ENCODE data around the gene MAP3K5.

MAP3K5 gene

DNA sequence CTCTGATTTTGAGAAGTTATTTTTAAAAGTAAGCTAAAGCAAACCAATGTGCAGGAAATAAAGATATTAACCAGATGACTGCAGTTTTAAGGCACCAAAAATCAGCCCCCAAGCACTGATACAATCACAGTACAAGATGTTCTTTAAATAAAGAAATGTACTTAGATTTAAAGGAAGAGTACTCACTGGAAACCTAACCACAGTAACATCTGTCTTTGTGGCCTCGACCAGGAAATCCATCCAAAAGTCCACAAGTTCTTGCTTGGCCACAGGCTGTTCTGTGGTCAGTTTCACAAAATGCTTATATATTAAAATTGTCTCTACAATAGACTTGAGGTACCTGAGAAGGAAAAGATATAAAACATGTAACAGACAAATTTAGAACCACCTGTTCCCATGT, 136.2 kb downstream of the MAP3K5 start:
- in situ Hi-C loops (cut with HindIII; ENCODE audit: low sequenced_read_pairs), result loop anchor here (5.0 kb wide), 2 partner anchors 39 to 121 kb away; no protein-coding TSS in a partner anchor

- in situ Hi-C loops (cut with HindIII; ENCODE audit: low sequenced_read_pairs), result loop anchor here (5.0 kb wide), 2 partner anchors 38 to 122 kb away; no protein-coding TSS in a partner anchor
Observed at GRCh38 chr6:136655239-136656014, 136.8 kb downstream of the MAP3K5 start.

- in situ Hi-C loops (cut with HindIII; ENCODE audit: low sequenced_read_pairs), result no loop called here
Observed at GRCh38 chr6:136654086-136654485, 138.2 kb downstream of the MAP3K5 start.

DNA sequence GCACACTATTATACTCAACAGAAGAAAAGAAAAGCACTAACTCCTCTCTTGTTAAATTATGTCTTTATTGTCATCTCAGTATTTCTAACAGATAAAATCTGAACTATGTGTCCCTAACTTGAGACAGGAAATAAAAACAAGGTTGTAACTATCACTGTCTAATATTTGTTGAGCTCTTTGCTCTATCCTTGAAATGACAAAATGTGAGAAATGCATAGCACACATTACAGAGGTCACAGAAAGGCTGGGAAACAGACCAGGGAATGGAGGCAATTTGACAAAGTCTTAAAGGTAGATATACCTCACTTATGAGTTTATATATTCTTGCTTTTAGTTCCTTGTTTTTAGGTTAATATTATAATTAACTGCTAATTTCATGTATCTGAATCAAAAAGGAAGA, 139.6 kb downstream of the MAP3K5 start:
- in situ Hi-C loops (cut with HindIII; ENCODE audit: low sequenced_read_pairs), result no loop called here

DNA sequence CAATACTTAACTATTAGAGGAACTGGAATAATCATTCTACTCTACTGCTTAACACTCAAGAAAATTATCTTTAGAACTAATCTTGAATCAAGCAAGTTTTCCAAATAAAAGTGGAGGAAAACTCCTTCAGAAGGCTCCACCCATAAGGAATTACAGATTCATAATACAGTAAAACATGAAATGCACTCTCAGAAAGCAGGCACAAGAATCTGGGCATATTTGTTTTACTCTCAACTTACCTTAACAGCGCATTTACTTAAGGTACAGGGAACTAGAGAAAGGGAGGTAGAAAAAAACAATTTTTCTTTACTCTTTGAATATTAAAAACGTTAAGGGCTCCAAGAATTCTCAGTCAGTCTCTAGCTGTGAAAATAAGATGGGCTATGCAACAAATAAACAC, 140.3 kb downstream of the MAP3K5 start:
- in situ Hi-C loops (cut with HindIII; ENCODE audit: low sequenced_read_pairs), result no loop called here

DNA sequence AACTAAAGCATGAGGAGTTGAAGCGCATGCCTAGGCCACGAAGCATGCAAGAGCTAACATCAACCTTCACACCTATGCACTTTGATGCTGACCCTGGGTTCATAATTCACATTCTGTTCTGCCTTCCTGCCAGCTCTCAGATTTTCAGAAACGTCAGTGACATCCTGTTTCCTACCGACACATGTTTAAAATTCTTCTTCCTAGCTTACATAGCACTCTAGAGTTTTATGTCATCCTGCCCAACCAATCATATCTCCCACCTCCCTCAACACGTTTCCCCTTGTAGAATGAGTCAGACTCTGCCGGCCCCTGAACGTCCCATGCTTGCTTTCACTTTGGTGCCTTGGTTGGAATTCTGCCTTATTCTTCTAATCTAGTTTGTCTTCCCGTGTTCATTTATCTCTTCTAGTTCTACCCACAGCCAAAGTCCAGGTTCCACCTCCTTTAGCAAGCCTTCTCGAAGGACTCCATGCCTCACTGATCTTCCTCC, 144.9 kb downstream of the MAP3K5 start:
- in situ Hi-C loops (cut with HindIII; ENCODE audit: low sequenced_read_pairs), result loop anchor here (5.0 kb wide), 1 partner anchor 55 kb away; no protein-coding TSS in a partner anchor

- in situ Hi-C loops (cut with HindIII; ENCODE audit: low sequenced_read_pairs), result loop anchor here (5.0 kb wide), 1 partner anchor 54 kb away; no protein-coding TSS in a partner anchor
Observed at GRCh38 chr6:136646377-136646776, 145.9 kb downstream of the MAP3K5 start.

GRCh38 chr6:136644597-136644952, 147.7 kb downstream of the MAP3K5 start:
- in situ Hi-C loops (cut with HindIII; ENCODE audit: low sequenced_read_pairs), result no loop called here

DNA sequence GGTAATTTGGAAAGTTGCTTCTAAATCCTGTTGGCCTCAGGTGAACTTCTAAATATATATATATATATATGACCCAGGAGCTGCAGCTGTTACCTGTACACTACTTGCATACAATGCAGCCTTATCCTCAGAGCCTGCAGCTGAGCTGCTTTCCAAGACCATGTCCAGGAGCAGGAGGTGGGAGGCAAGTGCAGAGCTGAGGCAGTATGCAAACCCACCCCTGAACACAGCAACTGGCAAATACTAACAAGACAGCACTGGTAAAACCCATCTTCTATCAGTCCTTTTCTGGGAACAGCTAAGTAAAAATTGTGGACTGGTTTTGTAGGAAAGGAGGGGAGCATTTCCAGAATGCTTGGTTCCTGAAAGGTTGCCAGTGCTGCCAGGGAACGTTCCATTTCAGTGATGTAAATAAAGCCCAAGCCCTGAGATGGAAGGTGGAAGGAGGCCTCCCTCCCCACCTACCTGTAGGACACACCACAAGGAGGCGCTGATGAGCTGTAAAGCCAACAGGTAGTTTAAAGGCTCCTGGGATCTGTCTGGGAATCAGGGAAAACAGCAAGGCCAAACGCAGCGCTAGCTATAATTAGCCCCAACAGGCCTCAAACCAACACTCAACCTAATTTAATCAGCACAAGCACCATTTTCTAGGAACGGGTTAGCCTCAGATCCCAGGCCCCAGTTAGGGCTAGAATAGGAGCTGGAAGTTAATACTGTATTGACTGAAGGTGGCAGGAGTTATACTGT, 148.3 kb downstream of the MAP3K5 start:
- in situ Hi-C loops (cut with HindIII; ENCODE audit: low sequenced_read_pairs), result no loop called here

- in situ Hi-C loops (cut with HindIII; ENCODE audit: low sequenced_read_pairs), result no loop called here
Observed at GRCh38 chr6:136641873-136642465, 150.3 kb downstream of the MAP3K5 start.

- in situ Hi-C loops (cut with HindIII; ENCODE audit: low sequenced_read_pairs), result no loop called here
Observed at GRCh38 chr6:136641166-136641565, 151.1 kb downstream of the MAP3K5 start.

GRCh38 chr6:136640132-136640915, 152.0 kb downstream of the MAP3K5 start:
- in situ Hi-C loops (cut with HindIII; ENCODE audit: low sequenced_read_pairs), result no loop called here

DNA sequence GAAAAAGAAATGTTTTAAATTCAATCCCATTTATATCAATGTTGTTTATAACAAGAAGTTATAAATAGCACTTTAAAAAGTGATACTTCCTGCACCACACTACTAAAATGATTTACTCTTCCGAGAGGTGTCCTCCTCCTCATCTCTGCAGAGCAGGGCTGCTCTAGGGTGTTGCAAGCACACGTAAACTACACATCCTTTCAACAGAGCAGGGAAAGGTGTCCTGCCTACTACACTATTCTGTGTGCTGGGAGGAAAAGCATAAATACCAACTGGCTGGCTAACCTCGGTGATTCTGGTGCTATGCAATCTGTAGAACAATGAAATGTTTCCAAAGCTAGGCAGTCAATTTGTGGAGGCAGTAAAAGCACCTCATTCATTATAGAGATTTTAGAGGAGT, 152.6 kb downstream of the MAP3K5 start:
- in situ Hi-C loops (cut with HindIII; ENCODE audit: low sequenced_read_pairs), result no loop called here

GRCh38 chr6:136635615-136636014, 156.7 kb downstream of the MAP3K5 start:
- in situ Hi-C loops (cut with HindIII; ENCODE audit: low sequenced_read_pairs), result no loop called here

GRCh38 chr6:136633355-136633754, 158.9 kb downstream of the MAP3K5 start:
- in situ Hi-C loops (cut with HindIII; ENCODE audit: low sequenced_read_pairs), result no loop called here

GRCh38 chr6:136628996-136629395, 163.3 kb downstream of the MAP3K5 start:
- in situ Hi-C loops (cut with HindIII; ENCODE audit: low sequenced_read_pairs), result no loop called here

GRCh38 chr6:136627191-136627590, 165.1 kb downstream of the MAP3K5 start:
- in situ Hi-C loops (cut with HindIII; ENCODE audit: low sequenced_read_pairs), result no loop called here

GRCh38 chr6:136625293-136625692, 167.0 kb downstream of the MAP3K5 start:
- in situ Hi-C loops (cut with HindIII; ENCODE audit: low sequenced_read_pairs), result no loop called here

DNA sequence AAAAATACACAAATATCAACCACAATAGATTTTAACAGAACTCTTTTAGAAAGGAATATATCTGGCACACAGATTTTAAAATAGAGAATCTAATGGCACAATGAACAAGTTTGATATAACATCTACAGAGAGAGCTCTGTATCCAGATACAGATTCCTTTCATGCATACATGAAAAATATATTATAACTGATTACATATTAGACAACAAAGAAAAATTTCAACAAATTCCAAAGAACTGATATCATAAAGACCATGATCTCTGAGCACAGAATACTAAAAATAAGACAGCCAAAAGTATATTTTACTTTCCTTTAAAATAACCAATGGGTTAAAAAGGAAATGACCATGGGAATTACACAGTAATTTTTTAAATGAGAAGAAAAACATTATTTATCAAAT, 167.9 kb downstream of the MAP3K5 start:
- in situ Hi-C loops (cut with HindIII; ENCODE audit: low sequenced_read_pairs), result no loop called here

GRCh38 chr6:136618086-136618485, 174.2 kb downstream of the MAP3K5 start:
- in situ Hi-C loops (cut with HindIII; ENCODE audit: low sequenced_read_pairs), result loop anchor here (5.0 kb wide), 1 partner anchor 39 kb away; no protein-coding TSS in a partner anchor

DNA sequence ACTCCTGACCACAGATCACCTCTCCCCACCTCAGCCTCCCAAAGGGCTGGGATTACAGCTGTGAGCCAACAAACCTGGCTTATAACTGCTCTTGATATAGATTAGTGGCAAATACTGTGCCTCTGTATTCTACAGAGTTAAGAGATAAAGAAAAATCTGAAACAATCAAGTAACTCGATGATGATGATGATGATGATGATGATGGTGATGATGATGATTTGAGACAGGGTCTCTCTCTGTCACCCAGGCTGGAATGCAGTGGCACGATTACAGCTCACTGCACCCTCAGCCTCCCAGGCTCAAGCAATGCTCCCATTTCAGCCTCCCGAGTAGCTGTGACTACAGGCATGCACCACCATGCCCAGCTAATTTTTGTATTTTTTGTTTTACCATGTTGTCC, 175.8 kb downstream of the MAP3K5 start:
- in situ Hi-C loops (cut with HindIII; ENCODE audit: low sequenced_read_pairs), result loop anchor here (5.0 kb wide), 1 partner anchor 41 kb away; no protein-coding TSS in a partner anchor
